ENCODE results near the gene TRIM32.

- TF ChIP-seq CTCF (IDR thresholded peaks at IDR 0.05) = no peak
- TF ChIP-seq POLR2A (IDR thresholded peaks at IDR 0.05) = no peak
- TF ChIP-seq POLR2AphosphoS5 (IDR thresholded peaks at IDR 0.05) = no peak
- TF ChIP-seq EP300 (IDR thresholded peaks at IDR 0.05; ENCODE audit: low read depth) = no peak
Observed at GRCh38 chr9:116689486-116690032, 2.5 kb downstream of the TRIM32 start.

Data from transverse colon (tissue), 4 donors.